T-helper 2 cell treated with Interferon-gamma antibody and Interleukin-4, amounts not matched to agents 100 ng/mL and 5 ng/mL, for 36 hours (primary cell): ENCODE measurements around the gene ENTPD6. TPM values are rescaled to one million over a fixed set of nuclear protein-coding genes. Genes with fewer than 3 reads are reported as not detected.
"Not testable (repeated sequence)": the region's sequence is repeated elsewhere in the genome, so short reads cannot be mapped to it uniquely, and the experiment has no call there.

Experiments used
- intact Hi-C: fragments of 100-400 bp; cut with micrococcal nuclease; formaldehyde crosslinking; loops from one replicate; pipeline ENCODE4 v1.15.1; 2023
- total RNA-seq: library from RNA; stranded (reverse); gene quantifications from 2 replicates; pipeline ENCODE4 v1.2.3, GENCODE V29; 2022

ENTPD6 gene
- total RNA-seq, 1 donor from 2014 or later, result 39.0 TPM

DNA sequence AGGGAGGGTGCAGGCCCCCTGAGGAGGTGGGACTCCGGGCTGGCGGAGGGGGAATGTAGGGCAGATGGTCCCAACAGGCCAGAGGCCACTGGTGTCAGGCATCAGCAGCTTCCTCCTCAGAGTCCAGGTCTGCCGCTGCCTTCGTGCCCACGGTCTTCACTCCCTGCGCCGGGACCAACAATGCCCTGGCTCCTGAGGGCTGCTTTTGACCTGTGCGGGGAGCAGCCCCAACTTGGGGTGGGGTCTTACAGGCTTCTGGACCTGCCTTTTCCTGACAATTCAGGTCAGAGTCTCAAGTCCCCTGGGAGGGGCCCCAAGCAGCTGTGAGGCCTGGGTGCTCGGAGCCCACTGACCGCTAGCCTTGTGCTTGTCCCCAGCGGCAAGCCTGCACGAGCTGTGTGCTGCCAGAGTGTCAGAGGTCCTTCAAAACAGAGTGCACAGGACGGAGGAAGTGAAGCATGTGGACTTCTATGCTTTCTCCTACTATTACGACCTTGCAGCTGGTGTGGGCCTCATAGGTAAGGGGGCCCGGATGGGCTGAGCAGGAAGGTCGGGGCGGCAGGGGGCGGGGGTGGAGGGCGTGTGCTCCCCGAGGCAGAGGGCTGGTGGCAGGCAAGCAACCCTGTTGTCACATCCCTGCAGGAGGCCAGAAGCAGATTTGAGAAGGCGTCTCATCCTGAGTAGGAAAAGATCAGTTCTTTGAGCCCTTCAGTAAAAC is 27.1 kb downstream of the ENTPD6 start:
- intact Hi-C loops, result no loop called here

DNA sequence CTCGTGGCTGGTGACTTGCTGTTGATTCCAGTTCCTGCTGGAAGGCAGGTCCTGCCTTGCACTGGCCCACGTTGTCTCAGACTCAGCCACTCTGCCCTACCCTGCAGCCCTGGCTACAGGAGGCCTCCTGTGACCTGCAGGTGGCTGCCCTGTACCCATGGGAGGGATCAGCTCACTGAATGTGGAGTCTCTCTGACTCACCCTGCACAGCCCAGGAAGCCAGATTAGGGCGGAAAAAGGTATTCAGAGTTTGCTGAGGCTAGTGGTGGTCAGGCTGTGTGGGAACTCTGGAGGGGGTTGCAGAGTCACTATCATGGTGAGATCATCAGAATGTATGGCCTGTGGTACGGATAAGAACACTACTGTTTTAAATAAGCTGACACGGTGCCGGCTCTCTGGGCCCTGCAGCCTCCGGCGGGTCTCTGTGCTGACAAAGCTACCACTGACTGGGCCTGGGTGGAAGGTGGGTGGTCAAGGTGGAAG is 27.7 kb downstream of the ENTPD6 start:
- intact Hi-C loops, result no loop called here

GRCh38 chr20:25223765-25224720 is 28.5 kb downstream of the ENTPD6 start:
- intact Hi-C loops, result no loop called here

DNA sequence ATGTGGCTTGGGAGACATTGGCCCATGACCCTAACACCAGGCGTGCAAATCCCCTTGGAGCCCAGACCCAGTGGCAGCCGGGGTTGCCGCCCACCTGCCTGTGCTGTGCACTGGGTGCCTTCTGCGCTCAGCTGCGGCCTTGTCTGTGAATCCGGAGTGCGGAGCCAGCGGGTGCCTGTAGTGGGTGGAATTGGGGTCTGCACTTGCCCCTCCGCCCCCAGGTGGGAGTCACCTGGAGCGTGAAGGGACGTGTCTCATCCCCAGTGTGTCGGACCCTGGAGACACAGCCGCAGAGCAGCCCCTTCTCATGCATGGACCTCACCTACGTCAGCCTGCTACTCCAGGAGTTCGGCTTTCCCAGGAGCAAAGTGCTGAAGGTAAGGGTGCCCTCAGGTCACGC is 29.4 kb downstream of the ENTPD6 start:
- intact Hi-C loops, result no loop called here

GRCh38 chr20:25225642-25226432 is 30.3 kb downstream of the ENTPD6 start:
- intact Hi-C loops, result no loop called here

DNA sequence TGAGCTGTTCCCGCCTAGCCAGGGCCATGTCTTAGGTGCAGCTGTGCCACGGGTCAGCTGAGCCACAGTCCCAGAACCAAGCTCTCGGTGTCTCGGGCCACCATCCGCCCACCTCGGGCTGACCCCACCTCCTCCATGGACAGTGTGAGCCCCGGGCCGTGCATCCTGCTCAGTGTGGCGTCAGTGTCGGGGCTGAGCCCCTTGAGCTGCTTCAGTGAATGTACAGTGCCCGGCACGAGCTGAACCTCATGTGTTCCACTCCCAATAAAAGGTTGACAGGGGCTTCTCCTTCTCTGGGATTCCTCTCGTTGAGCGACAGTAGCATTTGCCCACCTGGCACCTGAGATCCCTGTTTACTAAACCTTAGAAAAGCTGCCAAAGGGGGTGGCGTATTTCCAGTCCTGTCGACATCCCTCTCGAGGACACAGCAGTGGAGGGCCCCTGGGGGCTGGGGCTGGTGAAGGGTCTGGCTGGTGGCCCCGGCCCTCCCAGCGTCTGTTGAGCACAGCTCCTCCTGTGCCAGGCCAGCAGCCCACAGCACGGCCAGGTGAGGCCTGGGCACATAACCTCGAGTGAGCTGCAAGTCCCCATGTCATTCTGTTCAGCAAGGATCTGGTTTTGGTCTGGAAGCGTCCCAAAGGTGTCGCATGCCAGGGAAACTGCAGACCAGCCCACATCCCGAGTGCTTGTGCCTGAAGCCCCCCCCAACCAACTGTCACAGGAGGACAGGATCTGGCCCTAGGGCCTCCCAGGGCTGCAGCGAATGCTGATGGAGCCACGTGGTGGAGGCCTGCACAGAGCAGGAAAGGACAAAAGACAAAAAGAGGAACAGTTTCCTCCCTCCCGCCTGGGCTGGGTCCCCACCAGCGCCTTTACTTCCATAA is 31.2 kb downstream of the ENTPD6 start:
- intact Hi-C loops, result no loop called here

- intact Hi-C loops, result no loop called here
Measured at GRCh38 chr20:25227317-25227831, 31.9 kb downstream of the ENTPD6 start.

DNA sequence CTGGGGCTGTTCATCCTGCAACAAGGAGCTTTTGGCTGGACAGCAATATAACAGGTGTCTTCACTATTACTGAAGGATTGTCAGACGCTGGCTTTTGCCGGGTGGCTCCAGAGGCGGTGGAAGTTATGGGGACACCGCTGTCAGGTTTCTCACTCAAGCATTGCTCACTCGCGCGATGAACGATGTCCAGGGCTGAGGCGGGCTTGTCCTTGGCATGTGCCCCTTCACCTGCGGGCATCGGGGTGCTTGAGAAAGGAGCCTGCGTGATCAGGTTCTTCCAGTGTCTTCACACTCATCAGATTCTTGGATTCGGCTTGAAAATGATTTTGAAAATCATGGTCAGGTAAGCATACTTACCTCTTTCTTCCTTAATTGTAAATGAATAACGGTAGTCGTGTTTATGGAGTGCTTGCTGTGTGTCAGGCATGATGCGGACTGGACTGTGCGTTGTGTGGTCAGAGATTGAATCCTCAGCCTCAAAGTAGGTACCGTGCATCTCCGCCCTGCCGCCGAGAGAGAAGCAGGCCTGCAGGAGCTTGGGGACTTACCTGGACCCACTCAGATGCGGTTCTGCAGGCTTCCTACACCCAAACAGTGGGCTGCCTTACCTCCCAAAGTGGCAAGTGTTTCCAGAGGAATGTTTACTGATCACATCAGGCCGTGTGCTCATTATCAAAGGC is 34.1 kb downstream of the ENTPD6 start:
- intact Hi-C loops, result no loop called here

- intact Hi-C loops, result no loop called here
Measured at GRCh38 chr20:25230166-25230831, 34.8 kb downstream of the ENTPD6 start.

DNA sequence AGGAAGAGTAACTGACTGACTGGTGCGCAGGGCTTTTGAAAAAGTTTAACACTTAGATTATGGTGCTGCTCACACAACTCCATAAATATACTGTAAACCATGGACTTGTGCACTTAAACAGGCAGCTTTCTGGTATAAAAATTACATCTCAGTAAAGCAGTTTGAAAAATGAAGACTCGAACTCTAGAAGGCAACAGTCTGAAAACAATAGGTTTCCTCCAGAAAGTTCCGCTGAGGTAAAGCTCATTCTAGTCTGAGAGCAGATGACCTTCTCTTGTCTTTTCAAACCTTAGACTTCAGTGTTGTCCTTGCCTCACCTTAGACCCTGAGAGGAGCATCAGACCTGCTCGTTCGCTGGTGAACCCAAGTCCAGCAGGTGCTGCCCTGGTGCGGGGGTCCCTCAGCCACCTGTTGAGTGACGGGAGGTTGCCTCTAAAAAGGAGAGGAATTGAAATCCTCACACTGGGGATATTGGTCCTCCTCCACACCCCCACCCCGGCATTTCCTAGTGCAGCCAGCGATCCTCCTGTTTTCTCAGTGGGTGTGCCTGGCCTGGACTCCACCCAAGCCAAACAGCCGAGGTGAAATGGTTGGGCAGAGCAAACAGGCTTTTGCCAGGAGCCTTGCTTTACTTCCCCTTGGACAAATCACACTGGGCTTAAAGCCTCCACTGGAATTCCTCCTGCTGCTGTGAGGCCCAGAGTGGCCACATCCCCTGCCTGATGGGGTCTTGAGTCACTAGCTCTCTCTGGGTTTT is 37.7 kb downstream of the ENTPD6 start:
- intact Hi-C loops, result no loop called here

DNA sequence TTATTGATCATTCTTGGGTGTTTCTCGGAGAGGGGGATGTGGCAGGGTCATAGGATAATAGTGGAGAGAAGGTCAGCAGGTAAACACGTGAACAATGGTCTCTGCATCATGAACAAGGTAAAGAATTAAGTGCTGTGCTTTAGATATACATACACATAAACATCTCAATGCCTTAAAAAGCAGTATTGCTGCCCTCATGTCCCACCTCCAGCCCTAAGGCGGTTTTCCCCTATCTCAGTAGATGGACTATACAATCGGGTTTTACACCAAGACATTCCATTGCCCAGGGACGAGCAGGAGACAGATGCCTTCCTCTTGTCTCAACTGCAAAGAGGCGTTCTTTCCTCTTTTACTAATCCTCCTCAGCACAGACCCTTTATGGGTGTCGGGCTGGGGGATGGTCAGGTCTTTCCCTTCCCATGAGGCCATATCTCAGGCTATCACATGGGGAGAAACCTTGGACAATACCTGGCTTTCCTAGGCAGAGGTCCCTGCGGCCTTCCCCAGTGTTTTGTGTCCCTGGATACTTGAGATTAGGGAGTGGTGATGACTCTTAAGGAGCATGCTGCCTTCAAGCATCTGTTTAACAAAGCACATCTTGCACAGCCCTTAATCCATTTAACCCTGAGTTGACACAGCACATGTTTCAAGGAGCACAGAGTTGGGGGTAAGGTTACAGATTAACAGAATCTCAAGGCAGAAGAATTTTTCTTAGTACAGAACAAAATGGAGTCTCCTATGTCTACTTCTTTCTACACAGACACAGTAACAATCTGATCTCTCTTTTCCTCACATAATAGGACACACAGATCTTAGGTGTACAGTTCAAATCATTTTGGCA is 38.7 kb downstream of the ENTPD6 start:
- intact Hi-C loops, result not testable (repeated sequence)

DNA sequence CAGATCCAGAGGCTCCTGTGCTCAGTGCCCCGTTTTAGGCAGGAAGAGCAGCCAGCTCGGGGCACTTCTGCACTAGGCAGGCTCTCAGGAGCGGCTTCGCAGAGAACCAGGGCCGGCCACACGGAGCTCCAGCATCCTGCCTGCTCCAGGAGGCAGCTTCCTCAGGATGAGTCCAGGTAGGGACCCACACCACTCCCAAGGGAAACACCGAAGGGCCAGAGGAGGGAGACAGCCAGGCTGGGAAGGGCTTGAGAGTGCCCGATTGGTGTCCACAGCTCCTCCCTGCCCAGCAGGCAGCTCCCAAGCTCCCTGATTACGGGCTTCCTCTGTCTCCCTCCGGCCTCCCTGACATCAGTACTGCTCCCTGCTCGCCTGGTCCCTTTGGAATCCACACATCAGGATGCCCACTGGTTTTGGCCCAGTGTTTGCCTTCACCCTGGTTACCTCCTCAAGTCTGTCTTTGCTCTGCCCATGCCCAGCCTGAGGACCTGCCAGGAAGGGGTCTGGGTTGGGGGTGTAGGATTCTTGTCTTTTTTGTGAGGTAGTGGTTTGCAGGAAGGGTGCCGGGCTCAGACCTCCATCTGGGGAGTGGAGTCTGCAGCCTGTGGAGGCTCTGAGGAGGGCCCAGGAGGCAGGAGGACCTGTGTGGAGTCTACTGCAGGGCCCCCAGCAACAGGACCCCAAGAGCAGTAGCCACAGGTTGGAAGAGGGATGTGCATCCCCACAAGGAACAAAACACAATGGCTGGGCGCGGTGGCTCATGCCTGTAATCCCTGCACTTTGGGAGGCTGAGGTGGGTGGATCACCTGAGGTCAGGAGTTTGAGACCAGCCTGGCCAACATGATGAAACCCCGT is 41.2 kb downstream of the ENTPD6 start:
- intact Hi-C loops, result no loop called here

GRCh38 chr20:25237610-25238318 is 42.3 kb downstream of the ENTPD6 start:
- intact Hi-C loops, result no loop called here

- intact Hi-C loops, result no loop called here
Measured at GRCh38 chr20:25238319-25239037, 43.0 kb downstream of the ENTPD6 start.
